Nephron progenitor cell (in vitro differentiated cells): Measurements from ENCODE around the gene NPC1.
A peak's percentile ranks its signal among the peaks of the same experiment; 100 is the strongest.

ENCODE experiments used
- DNase-seq: peaks from one replicate; pipeline ENCODE4 v3.0.0; 2021
- H3K27ac Mint-ChIP-seq: 2 replicates; pipeline ENCODE4 v1.8.0; 2021; ENCODE audit warnings: mild to moderate bottlenecking, moderate library complexity, mixed read lengths
- H3K27me3 Mint-ChIP-seq: 2 replicates; pipeline ENCODE4 v1.8.0; 2021; ENCODE audit warnings: mild to moderate bottlenecking, low read depth, mixed read lengths; ENCODE audit not compliant: poor library complexity
- H3K36me3 Mint-ChIP-seq: 2 replicates; pipeline ENCODE4 v1.8.0; 2021; ENCODE audit warnings: low read depth, mixed read lengths
- H3K4me1 Mint-ChIP-seq: 2 replicates; pipeline ENCODE4 v1.8.0; 2021; ENCODE audit warnings: mixed read lengths
- H3K4me3 Mint-ChIP-seq: 2 replicates; pipeline ENCODE4 v1.8.0; 2021; ENCODE audit warnings: mild to moderate bottlenecking, moderate library complexity, mixed read lengths
- H3K9me3 Mint-ChIP-seq: 2 replicates; pipeline ENCODE4 v1.8.0; 2021; ENCODE audit warnings: mild to moderate bottlenecking, moderate library complexity, mixed read lengths
- CTCF ChIP-seq: fragments of 200-600 bp; sonication (generic); IDR thresholded peaks from 2 replicates; pipeline ENCODE4 v1.5.0; 2021; ENCODE audit warnings: antibody characterized with exemption

The NPC1 gene

DNA sequence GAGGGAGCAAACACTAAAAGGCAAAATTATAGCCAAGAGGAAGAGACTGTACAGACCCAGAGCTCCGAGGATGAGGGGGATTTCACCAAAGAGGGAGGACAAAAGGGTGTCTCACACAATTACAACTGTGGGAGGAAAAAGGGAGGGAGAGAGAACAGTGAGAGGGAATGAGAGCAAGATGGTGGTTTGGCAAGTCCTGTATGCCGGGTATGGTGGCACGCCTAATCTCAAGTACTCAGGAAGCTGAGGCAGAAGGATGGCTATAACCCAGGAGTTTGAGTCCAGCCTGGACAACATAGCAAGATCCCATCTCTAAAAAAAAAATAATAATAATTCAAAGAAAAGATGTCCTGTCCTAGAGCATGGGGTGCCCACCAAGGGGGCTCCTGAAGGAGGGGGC, 34.3 kb downstream of the NPC1 start:
- H3K4me3 Mint-ChIP-seq: no peak overlapping the region
- H3K36me3 Mint-ChIP-seq: peaks cover 81% of the 10 kb centered on the region
- no peaks in the 10 kb centered on the region for H3K9me3 Mint-ChIP-seq
- H3K27me3 Mint-ChIP-seq: no peaks in the 10 kb centered on the region
- no peak for TF ChIP-seq CTCF
- no peak for DNase-seq
- peaks cover 6% of the 10 kb centered on the region for H3K4me1 Mint-ChIP-seq
- no peak overlapping the region for H3K27ac Mint-ChIP-seq

DNA sequence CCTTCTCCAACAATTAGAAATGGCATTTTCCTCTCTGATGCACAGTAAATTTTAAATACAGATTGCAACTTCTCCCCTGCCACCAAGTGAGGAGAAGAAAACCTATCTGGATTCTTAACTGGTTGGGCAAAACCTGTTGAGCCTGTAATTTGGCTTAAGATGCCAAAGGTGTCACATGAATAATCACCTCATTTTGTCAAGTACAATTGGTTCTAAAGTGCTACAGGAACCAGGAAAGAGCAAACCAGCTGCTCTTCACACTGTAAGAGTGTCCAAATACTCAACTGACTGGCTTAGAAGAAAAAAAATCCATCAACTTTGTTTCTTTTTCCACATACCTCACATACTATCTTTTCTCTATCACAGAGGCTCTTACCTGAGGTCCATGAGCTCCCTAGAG, 35.4 kb downstream of the NPC1 start:
- no peaks in the 10 kb centered on the region for H3K9me3 Mint-ChIP-seq
- H3K27me3 Mint-ChIP-seq: peaks cover 3% of the 10 kb centered on the region
- DNase-seq: no peak
- H3K36me3 Mint-ChIP-seq: peaks cover 79% of the 10 kb centered on the region
- H3K4me3 Mint-ChIP-seq: no peak overlapping the region
- H3K4me1 Mint-ChIP-seq: peaks cover 6% of the 10 kb centered on the region
- TF ChIP-seq CTCF: no peak
- H3K27ac Mint-ChIP-seq: no peak overlapping the region

DNA sequence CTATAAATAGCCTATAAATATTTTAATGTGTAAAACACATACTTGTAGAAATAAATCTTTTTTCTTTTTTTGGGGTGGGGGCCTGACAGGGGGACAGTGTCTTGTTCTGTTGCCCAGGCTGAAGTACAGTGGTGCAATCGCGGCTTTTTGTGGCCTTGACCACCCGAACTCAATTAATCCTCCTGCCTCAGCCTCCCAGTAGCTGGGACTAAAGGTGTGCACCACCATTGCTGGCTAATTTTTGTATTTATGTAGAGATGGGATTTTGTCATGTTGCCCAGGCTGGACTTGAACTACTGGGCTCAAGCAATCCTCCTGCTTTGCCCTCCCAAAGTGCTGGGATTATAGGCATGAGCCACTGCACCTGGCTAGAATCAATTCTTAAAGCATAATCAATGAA, 37.6 kb downstream of the NPC1 start:
- H3K9me3 Mint-ChIP-seq: no peaks in the 10 kb centered on the region
- no peaks in the 10 kb centered on the region for H3K4me1 Mint-ChIP-seq
- peaks cover 3% of the 10 kb centered on the region for H3K27me3 Mint-ChIP-seq
- no peak overlapping the region for H3K27ac Mint-ChIP-seq
- peaks cover 71% of the 10 kb centered on the region for H3K36me3 Mint-ChIP-seq
- DNase-seq: no peak
- TF ChIP-seq CTCF: no peak
- no peak overlapping the region for H3K4me3 Mint-ChIP-seq

DNA sequence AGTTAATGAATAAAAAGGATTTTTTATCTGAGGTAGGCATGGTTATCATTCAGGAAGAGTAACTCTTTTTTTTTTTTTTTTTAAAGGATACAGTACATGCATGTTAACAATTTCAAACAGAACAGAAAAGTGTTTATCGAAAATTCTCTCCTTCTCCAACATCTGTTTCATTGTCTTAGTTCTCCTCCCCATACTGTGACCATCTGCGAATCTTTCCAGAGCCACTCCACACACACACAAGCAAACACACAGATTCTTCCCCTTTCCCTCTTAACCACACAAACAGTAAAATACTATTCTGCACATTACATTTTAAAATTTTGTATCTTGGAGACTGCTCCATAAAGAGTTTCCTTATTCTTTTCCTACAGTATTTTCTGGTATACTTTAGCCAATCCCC, 38.0 kb downstream of the NPC1 start:
- TF ChIP-seq CTCF: no peak
- Mint-ChIP-seq H3K27ac (peak overlapping the region; percentile 38), H3K36me3 (peaks cover 72% of the 10 kb centered on the region)

DNA sequence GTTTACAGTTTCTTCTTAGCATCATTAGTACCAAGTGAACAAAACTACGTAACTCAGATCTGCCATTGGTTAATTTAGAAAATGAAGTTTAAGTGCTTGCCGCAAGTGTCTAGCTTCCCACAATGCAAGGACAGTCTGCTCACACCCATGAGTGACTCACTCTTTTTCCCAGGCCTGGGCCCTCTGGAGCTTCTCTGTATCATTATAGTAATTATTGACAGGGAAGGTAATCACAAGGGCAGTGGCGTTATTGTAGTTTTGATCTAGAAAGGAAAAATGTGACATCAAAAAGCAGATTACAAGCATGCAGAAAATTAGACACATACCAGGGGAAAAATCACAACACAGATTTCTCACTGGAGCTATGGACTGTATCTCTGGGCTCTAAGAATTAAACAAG, 38.5 kb downstream of the NPC1 start:
- H3K4me3 Mint-ChIP-seq: no peak overlapping the region
- no peaks in the 10 kb centered on the region for H3K4me1 Mint-ChIP-seq
- peaks cover 3% of the 10 kb centered on the region for H3K27me3 Mint-ChIP-seq
- TF ChIP-seq CTCF: no peak
- no peaks in the 10 kb centered on the region for H3K9me3 Mint-ChIP-seq
- DNase-seq: no peak
- H3K36me3 Mint-ChIP-seq: peaks cover 68% of the 10 kb centered on the region
- no peak overlapping the region for H3K27ac Mint-ChIP-seq

More for the DNA sequence above, 38.0 kb downstream of the NPC1 start:
- H3K9me3 Mint-ChIP-seq: no peaks in the 10 kb centered on the region
- H3K4me3 Mint-ChIP-seq: no peak overlapping the region
- peaks cover 3% of the 10 kb centered on the region for H3K27me3 Mint-ChIP-seq
- no peak for DNase-seq
- no peaks in the 10 kb centered on the region for H3K4me1 Mint-ChIP-seq

GRCh38 chr18:23547306-23547705, 39.0 kb downstream of the NPC1 start:
- DNase-seq: no peak
- H3K4me1 Mint-ChIP-seq: no peaks in the 10 kb centered on the region
- H3K27me3 Mint-ChIP-seq: peaks cover 3% of the 10 kb centered on the region
- no peak overlapping the region for H3K27ac Mint-ChIP-seq
- TF ChIP-seq CTCF: no peak
- H3K9me3 Mint-ChIP-seq: no peaks in the 10 kb centered on the region
- H3K36me3 Mint-ChIP-seq: peaks cover 63% of the 10 kb centered on the region
- no peak overlapping the region for H3K4me3 Mint-ChIP-seq
